CD14-positive monocyte (primary cell): ENCODE results near the gene PRR16. TPM values are rescaled to one million over a fixed set of nuclear protein-coding genes. Genes with fewer than 3 reads are reported as not detected.

Source experiments
- DNase-seq, 3 donors: peaks; one replicate each; pipeline ENCODE4 v3.0.0-alpha.2; 2011 to 2022
- H2AFZ ChIP-seq: 2 replicates; pipeline ENCODE4 v1.6.0; 2012; ENCODE audit warnings: mild to moderate bottlenecking, low read depth, low read length, inconsistent platforms; ENCODE audit not compliant: insufficient read depth, poor library complexity, severe bottlenecking
- H3K27ac ChIP-seq, 2 donors: 1 replicate in 1 of 2; 2 replicates in 1 of 2; pipeline ENCODE4 v1.5.1; 2012 to 2013; ENCODE audit warnings: low read length in 2 of 2, control low read depth in 1 of 2, inconsistent platforms in 1 of 2, low read depth in 1 of 2, mild to moderate bottlenecking in 1 of 2
- H3K27me3 ChIP-seq, 2 donors: one replicate each; pipeline versions ENCODE4 v1.6.0 to v1.6.1; 2011 to 2013; ENCODE audit warnings: low read length in 2 of 2; ENCODE audit not compliant: control insufficient read depth in 2 of 2, insufficient read depth in 2 of 2
- H3K36me3 ChIP-seq, 2 donors: replicated peaks in 1 of 2; 1 replicate in 1 of 2; 2 replicates in 1 of 2; pipeline versions ENCODE4 v1.5.1 to v1.6.1; 2012 to 2013; ENCODE audit warnings: low read length in 2 of 2, control low read depth in 1 of 2, inconsistent platforms in 1 of 2, mild to moderate bottlenecking in 1 of 2; ENCODE audit not compliant: insufficient read depth in 2 of 2, control insufficient read depth in 1 of 2
- H3K4me1 ChIP-seq, 2 donors: 1 replicate in 1 of 2; 2 replicates in 1 of 2; pipeline versions ENCODE4 v1.5.1 to v1.6.1; 2012 to 2013; ENCODE audit warnings: low read length in 2 of 2, control low read depth in 1 of 2, inconsistent platforms in 1 of 2, mild to moderate bottlenecking in 1 of 2, moderate library complexity in 1 of 2; ENCODE audit not compliant: insufficient read depth in 2 of 2, control insufficient read depth in 1 of 2
- H3K4me2 ChIP-seq: replicated peaks from 2 replicates; pipeline ENCODE3; 2012; ENCODE audit warnings: low read length, moderate library complexity, mild to moderate bottlenecking; ENCODE audit not compliant: poor library complexity, severe bottlenecking; ENCODE audit errors: extremely low read depth
- H3K4me3 ChIP-seq, 3 experiments: fragments of 200-600 bp in 1 of 3; sonication (generic) in 1 of 3; replicated peaks in 1 of 3; 1 replicate in 2 of 3; 2 replicates in 1 of 3; pipeline ENCODE4 v1.5.1; 2011 to 2013; ENCODE audit warnings: low read length in 3 of 3, mild to moderate bottlenecking in 3 of 3, control low read depth in 2 of 3, low read depth in 2 of 3, inconsistent platforms in 1 of 3, moderate library complexity in 1 of 3
- H3K79me2 ChIP-seq: 2 replicates; pipeline ENCODE4 v1.6.0; 2012; ENCODE audit warnings: mild to moderate bottlenecking, control low read depth, inconsistent platforms, low read length, moderate library complexity; ENCODE audit not compliant: insufficient read depth
- H3K9ac ChIP-seq: 2 replicates; pipeline ENCODE4 v1.6.0; 2017; ENCODE audit warnings: low read length, mild to moderate bottlenecking; ENCODE audit not compliant: insufficient read depth, poor library complexity, severe bottlenecking
- H3K9me3 ChIP-seq, 2 donors: replicated peaks in 1 of 2; 1 replicate in 1 of 2; 2 replicates in 1 of 2; pipeline versions ENCODE4 v1.5.1 to v1.6.1; 2012 to 2013; ENCODE audit warnings: low read length in 2 of 2, control low read depth in 1 of 2; ENCODE audit not compliant: control insufficient read depth in 1 of 2, insufficient read depth in 1 of 2
- H4K20me1 ChIP-seq: 2 replicates; pipeline ENCODE4 v1.6.0; 2012; ENCODE audit warnings: mild to moderate bottlenecking, low read length, control low read depth, moderate library complexity; ENCODE audit not compliant: insufficient read depth
- H3K27ac Mint-ChIP-seq, 7 donors: one replicate each; pipeline ENCODE4 v1.8.0; 2020; ENCODE audit warnings: mild to moderate bottlenecking in 7 of 7, mixed read lengths in 7 of 7, moderate library complexity in 6 of 7, inconsistent platforms in 2 of 7
- H3K27me3 Mint-ChIP-seq, 3 donors: one replicate each; pipeline ENCODE4 v1.8.0; 2021 to 2022; ENCODE audit warnings: low read depth in 3 of 3, mild to moderate bottlenecking in 3 of 3, mixed read lengths in 3 of 3, moderate library complexity in 3 of 3, inconsistent platforms in 1 of 3
- H3K36me3 Mint-ChIP-seq, 2 donors: one replicate each; pipeline ENCODE4 v1.8.0; 2020; ENCODE audit warnings: mixed read lengths in 2 of 2, inconsistent platforms in 1 of 2, mild to moderate bottlenecking in 1 of 2
- H3K4me1 Mint-ChIP-seq: one replicate; pipeline ENCODE4 v1.8.0; 2020; ENCODE audit warnings: mild to moderate bottlenecking, mixed read lengths
- H3K4me3 Mint-ChIP-seq, 2 donors: one replicate each; pipeline ENCODE4 v1.8.0; 2020; ENCODE audit warnings: mild to moderate bottlenecking in 2 of 2, mixed read lengths in 2 of 2, moderate library complexity in 1 of 2
- H3K9me3 Mint-ChIP-seq, 7 donors: one replicate each; pipeline ENCODE4 v1.8.0; 2020 to 2022; ENCODE audit warnings: mixed read lengths in 7 of 7, mild to moderate bottlenecking in 6 of 7, moderate library complexity in 6 of 7, inconsistent platforms in 2 of 7
- WGBS: methylation state at CpG from one replicate; pipeline ENCODE4 v1.1.5; 2013; ENCODE audit warnings: missing lambda C conversion rate; ENCODE audit not compliant: insufficient coverage; 5-methylcytosine and 5-hydroxymethylcytosine counted together
- intact Hi-C, 2 donors: fragments of 100-400 bp; cut with micrococcal nuclease; formaldehyde crosslinking; loops; one replicate each; pipeline versions ENCODE4 v1.15.0 to v1.15.1; 2023
- polyA plus RNA-seq, 3 donors: library from polyadenylated mRNA; depleted of rRNA in 1 of 3; unstranded in 2 of 3; stranded (reverse) in 1 of 3; fragments of 300-500 nt in 2 of 3; fragments of >200 nt in 1 of 3; fragmentation: Illumina TruSeq in 2 of 3; gene quantifications; 1 replicate in 2 of 3; 2 replicates in 1 of 3; pipeline ENCODE4 v1.2.3, GENCODE V29; 2012 to 2021
- TF ChIP-seq, protein P1 (sequence below): fragments of 200-600 bp; IDR thresholded peaks from one replicate; pipeline ENCODE4 v1.8.0; 2022; ENCODE audit warnings: antibody characterized with exemption, mild to moderate bottlenecking

The PRR16 gene
- polyA plus RNA-seq, 3 donors = 0.14 to 0.74 (median 0.56) TPM

DNA sequence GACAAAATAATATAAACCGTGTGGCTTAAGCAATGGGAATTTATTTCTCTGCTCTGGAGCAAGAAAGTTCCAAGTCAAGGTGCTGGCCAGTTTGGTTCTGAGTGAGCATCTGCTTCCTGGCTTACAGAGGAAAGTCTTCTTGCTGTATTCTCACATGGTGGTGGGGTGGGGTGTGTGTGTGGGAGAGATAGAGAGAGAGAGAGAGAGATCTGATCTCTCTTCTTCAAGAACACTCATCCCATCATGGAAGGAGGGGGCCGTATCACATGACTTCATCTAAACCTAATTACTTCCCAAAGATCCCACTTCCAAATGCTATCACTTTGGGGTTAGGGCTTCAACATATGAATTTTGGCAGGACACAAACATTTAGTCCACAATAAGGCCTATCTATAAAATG is 91.2 kb downstream of the PRR16 start:
- no peaks in the 10 kb centered on the region for H3K9me3 ChIP-seq
- DNase-seq = no peak
- Mint-ChIP-seq H3K27ac (no peak overlapping the region), H3K4me1 (no peaks in the 10 kb centered on the region), H3K36me3 (no peaks in the 10 kb centered on the region), H3K4me3 (no peak overlapping the region), H3K27me3 (peaks cover 0 to under 1% (median 0%) of the 10 kb centered on the region in 3 donors), H3K9me3 (peaks cover 0 to 3% (median 2%) of the 10 kb centered on the region in 7 donors)
- no peak overlapping the region for H3K4me2 ChIP-seq
- 100% methylated on average over 1 of the region's 2 CpGs for WGBS
- H3K4me3 ChIP-seq = no peak overlapping the region
- no peak overlapping the region for H2AFZ ChIP-seq
- TF ChIP-seq, protein P1, sequence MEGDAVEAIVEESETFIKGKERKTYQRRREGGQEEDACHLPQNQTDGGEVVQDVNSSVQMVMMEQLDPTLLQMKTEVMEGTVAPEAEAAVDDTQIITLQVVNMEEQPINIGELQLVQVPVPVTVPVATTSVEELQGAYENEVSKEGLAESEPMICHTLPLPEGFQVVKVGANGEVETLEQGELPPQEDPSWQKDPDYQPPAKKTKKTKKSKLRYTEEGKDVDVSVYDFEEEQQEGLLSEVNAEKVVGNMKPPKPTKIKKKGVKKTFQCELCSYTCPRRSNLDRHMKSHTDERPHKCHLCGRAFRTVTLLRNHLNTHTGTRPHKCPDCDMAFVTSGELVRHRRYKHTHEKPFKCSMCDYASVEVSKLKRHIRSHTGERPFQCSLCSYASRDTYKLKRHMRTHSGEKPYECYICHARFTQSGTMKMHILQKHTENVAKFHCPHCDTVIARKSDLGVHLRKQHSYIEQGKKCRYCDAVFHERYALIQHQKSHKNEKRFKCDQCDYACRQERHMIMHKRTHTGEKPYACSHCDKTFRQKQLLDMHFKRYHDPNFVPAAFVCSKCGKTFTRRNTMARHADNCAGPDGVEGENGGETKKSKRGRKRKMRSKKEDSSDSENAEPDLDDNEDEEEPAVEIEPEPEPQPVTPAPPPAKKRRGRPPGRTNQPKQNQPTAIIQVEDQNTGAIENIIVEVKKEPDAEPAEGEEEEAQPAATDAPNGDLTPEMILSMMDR = no peak
- intact Hi-C loops = no loop called here
- no peak overlapping the region for H3K9ac ChIP-seq
- H3K4me1 ChIP-seq = no peaks in the 10 kb centered on the region
- no peak overlapping the region for H3K27ac ChIP-seq
- no peaks in the 10 kb centered on the region for H3K27me3 ChIP-seq
- no peaks in the 10 kb centered on the region for H3K36me3 ChIP-seq
- H3K79me2 ChIP-seq = no peaks in the 10 kb centered on the region
- H4K20me1 ChIP-seq = no peaks in the 10 kb centered on the region

DNA sequence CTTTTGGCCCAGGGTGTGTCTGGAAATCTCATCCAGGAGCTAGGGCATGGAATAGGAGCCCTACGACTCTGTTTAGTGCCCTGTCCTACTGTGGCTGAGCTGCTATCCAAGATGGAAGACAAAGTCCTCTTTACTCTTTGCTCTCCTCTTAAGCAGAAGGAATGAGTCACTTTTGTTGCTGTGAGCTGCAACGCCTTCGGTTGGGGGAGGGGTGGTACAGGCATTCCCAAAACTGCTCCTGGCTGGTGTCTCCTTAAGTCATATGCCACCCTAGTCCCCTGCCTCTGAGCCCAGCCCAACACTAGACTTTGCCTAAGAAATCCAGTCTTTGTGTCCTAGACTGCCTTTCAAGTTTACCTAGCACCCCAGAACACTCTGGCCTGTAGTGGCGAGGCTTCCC is 99.9 kb downstream of the PRR16 start:
- H3K36me3 Mint-ChIP-seq = no peaks in the 10 kb centered on the region
- WGBS = 91% methylated on average over 2 of the region's 4 CpGs
- intact Hi-C loops = no loop called here

More for the DNA sequence above, 99.9 kb downstream of the PRR16 start:
- H3K27ac Mint-ChIP-seq = no peak overlapping the region
- Histone ChIP-seq H3K9me3 (peaks cover 7 to 17% of the 10 kb centered on the region in 2 donors), H3K4me3 (no peak overlapping the region), H3K9ac (no peak overlapping the region), H3K4me1 (no peaks in the 10 kb centered on the region), H3K27ac (no peak overlapping the region), H3K4me2 (no peak overlapping the region), H3K79me2 (no peaks in the 10 kb centered on the region), H3K27me3 (no peaks in the 10 kb centered on the region), H2AFZ (no peak overlapping the region), H3K36me3 (no peaks in the 10 kb centered on the region), H4K20me1 (no peaks in the 10 kb centered on the region)
- no peaks in the 10 kb centered on the region for H3K4me1 Mint-ChIP-seq
- TF ChIP-seq, protein P1 = no peak
- peaks cover 0 to 2% (median 0%) of the 10 kb centered on the region in 3 donors for H3K27me3 Mint-ChIP-seq
- H3K9me3 Mint-ChIP-seq = peaks cover 1 to 19% (median 11%) of the 10 kb centered on the region in 7 donors
- no peak overlapping the region for H3K4me3 Mint-ChIP-seq
- no peak for DNase-seq
